VCaP (cell line): ENCODE results near the gene C1orf226.

Experiments used
- H3K27ac ChIP-seq: fragments of 450-650 bp; 2 replicates; pipeline ENCODE4 v1.5.1; 2017
- TF ChIP-seq, protein P1 (sequence below): fragments of 450-650 bp; conservative IDR thresholded peaks from 2 replicates; pipeline ENCODE4 v1.5.1; 2017; ENCODE audit warnings: mild to moderate bottlenecking, moderate library complexity

Gene C1orf226

GRCh38 chr1:162389971-162390370 is 8.4 kb downstream of the C1orf226 start:
- TF ChIP-seq, protein P1, sequence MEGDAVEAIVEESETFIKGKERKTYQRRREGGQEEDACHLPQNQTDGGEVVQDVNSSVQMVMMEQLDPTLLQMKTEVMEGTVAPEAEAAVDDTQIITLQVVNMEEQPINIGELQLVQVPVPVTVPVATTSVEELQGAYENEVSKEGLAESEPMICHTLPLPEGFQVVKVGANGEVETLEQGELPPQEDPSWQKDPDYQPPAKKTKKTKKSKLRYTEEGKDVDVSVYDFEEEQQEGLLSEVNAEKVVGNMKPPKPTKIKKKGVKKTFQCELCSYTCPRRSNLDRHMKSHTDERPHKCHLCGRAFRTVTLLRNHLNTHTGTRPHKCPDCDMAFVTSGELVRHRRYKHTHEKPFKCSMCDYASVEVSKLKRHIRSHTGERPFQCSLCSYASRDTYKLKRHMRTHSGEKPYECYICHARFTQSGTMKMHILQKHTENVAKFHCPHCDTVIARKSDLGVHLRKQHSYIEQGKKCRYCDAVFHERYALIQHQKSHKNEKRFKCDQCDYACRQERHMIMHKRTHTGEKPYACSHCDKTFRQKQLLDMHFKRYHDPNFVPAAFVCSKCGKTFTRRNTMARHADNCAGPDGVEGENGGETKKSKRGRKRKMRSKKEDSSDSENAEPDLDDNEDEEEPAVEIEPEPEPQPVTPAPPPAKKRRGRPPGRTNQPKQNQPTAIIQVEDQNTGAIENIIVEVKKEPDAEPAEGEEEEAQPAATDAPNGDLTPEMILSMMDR, result no peak
- H3K27ac ChIP-seq, result no peak overlapping the region

DNA sequence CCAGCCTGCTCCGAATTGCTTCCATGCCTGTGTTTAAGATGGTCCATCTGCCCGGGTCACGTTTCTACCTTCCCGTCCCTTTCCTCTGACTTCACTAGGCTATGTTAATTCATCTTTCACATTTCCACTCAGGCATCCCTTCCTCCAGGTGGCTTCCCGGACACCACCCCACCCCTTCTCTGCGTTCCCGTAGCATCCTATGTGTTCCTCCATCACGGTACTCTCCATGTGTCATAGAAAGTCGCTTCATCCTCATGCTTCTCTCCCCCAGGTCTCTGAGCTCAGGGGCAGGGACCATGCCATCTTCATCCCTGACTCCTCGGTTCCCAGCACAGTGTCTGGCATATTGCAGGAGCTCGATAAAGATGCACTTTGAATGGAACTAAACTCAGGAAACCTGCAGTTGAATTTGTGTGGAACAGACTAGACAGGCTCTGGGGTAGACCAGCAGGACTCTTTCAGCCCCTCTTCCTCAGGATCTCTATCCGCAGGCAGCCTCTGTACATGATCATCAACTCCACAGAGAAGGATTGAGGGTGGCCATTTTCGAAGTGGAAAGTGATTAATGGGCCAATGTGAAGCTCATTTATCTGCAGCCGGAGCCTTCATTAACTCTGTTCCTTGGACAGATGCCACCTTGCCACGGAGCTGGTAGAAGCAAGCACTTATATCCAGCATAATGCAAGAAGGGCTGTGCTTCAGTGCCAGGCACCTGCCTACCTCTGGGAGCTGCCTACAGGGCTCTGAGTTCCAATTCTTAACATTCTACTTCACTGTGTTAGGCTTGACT is 9.1 kb downstream of the C1orf226 start:
- no peak overlapping the region for H3K27ac ChIP-seq
- TF ChIP-seq, protein P1, result no peak

DNA sequence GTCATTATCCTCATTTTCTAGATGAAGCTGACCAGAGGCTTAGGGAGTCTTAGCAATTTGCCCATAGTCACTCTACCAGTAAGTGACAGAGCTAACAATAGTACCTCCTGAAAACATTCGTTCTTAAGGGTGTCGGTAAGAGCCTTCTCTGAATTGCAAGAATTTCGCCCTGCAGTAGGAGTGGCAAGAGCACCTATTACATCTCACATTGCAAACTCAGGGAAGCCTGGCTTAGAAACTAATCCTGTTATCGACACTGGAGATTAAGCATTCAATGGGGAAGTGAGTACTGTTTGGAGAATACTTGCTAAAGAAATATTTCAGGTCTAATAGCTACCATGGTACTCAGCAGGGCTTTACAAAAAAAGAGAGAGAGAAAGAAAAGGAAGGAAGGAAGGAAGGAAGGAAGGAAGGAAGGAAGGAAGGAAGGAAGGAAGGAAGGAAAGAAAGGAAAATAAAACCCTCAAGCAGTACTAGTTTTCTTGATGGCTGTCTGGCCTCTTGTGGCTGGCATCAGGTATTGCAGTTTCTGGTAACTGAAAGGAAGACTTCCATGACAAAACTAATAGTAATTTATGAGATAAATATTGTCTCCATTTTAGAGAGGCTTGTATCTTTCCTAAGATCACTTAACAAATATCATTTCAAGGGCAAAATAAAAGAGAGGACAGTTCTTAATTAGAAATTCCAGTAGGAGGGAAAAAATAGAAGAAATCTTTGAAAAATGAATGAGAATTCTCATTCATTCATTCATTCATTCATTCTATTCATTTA is 10.4 kb downstream of the C1orf226 start:
- TF ChIP-seq, protein P1, result peak; percentile 83
- no peak overlapping the region; the same call in 1 of the 2 replicates for H3K27ac ChIP-seq

DNA sequence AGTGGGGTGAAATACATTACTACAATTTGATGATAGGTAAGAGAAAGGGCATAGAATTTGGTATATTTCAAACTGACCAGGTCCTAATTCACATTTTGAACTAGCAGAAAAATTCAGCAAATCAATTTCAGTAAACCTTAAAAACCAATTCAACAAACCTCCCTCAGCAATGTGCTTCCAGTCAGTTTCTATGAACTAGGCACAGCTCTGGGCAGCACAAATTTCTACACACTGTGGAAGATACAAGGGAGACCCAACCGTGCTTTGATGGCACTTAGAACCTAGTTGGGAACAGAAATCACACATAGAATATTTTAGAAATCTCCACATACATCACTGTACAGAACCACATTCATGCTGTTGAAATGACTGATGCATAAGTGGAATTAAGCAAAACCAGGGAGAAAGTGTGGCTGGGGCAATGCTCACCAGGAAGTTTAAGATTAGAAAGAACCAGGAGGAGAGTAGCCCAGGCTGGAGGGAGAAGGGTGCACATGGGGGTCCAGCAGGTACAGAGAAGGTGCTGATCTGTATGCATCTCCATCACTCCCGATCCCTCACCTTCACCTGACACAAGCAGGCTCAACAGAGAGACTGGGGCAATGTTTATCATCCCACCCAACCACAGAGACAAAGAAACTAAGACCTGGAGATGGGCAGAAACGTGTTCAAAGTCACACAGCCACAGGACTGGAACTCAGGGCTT is 14.8 kb downstream of the C1orf226 start:
- TF ChIP-seq, protein P1, result no peak
- H3K27ac ChIP-seq, result no peak overlapping the region

DNA sequence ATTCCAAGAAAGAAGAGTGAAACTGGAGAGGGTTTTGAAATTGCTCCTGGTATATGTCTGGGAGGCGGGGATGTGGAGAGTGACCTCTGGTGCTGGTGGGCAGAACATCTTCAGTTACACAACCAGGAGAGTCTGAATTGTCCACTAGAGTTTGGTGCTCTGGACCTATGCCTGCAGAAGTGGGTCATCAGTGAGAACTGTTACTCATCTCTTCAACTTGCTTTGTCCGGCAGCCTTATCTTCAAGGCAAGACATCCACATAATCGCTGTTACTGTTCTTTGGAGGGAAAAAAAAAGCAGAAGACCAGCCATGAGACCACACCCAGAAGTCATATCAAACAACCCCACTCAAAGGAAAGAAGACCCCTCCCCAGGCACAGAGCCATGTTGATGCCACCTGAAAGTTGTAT is 15.5 kb downstream of the C1orf226 start:
- no peak overlapping the region for H3K27ac ChIP-seq
- TF ChIP-seq, protein P1, result no peak

GRCh38 chr1:162397943-162398560 is 16.5 kb downstream of the C1orf226 start:
- TF ChIP-seq, protein P1, result no peak
- no peak overlapping the region for H3K27ac ChIP-seq
